HepG2 (cell line): ENCODE results near the gene GFRA4. TPM values are rescaled to one million over a fixed set of nuclear protein-coding genes. Genes with fewer than 3 reads are reported as not detected.

Experiments used
- BHLHE40 ChIP-seq: IDR thresholded peaks from 2 replicates; pipeline ENCODE4 v1.6.1; 2011; ENCODE audit warnings: low read length, improper control_type of control experiment
- EEA1 ChIP-seq: sonication (generic); formaldehyde crosslinking; IDR thresholded peaks from 2 replicates; pipeline ENCODE4 v1.5.1; 2020; ENCODE audit warnings: mild to moderate bottlenecking, missing genetic modification reagents, borderline replicate concordance
- FOXJ3 ChIP-seq: sonication (generic); formaldehyde crosslinking; IDR thresholded peaks from 2 replicates; pipeline ENCODE4 v1.4.0; 2020; ENCODE audit warnings: missing genetic modification reagents, mild to moderate bottlenecking, borderline replicate concordance
- FOXK1 ChIP-seq: sonication (generic); formaldehyde crosslinking; IDR thresholded peaks from 2 replicates; pipeline ENCODE4 v1.4.0; 2020; ENCODE audit warnings: low read depth, missing genetic modification reagents, borderline replicate concordance
- HNRNPL ChIP-seq: fragments of 200-400 bp; formaldehyde crosslinking; IDR thresholded peaks from 2 replicates; pipeline ENCODE4 v1.6.1; 2017; ENCODE audit warnings: mild to moderate bottlenecking, low read depth, low read length
- KDM5A ChIP-seq: fragments of 200-600 bp; sonication (generic); IDR thresholded peaks from 2 replicates; pipeline ENCODE4 v1.7.0; 2018; ENCODE audit warnings: antibody characterized with exemption, mild to moderate bottlenecking, low read length, borderline replicate concordance
- MAF1 ChIP-seq: sonication (generic); formaldehyde crosslinking; IDR thresholded peaks from 2 replicates; pipeline ENCODE4 v1.5.0; 2020; ENCODE audit warnings: missing genetic modification reagents, borderline replicate concordance
- MBD4 ChIP-seq: IDR thresholded peaks from 2 replicates; pipeline ENCODE4 v1.6.1; 2012; ENCODE audit warnings: low read length, inconsistent platforms, borderline replicate concordance
- NCOA1 ChIP-seq: sonication (generic); formaldehyde crosslinking; IDR thresholded peaks from 2 replicates; pipeline ENCODE4 v1.9.0; 2021; ENCODE audit warnings: missing genetic modification reagents
- NFE2L1 ChIP-seq: sonication (generic); formaldehyde crosslinking; IDR thresholded peaks from 2 replicates; pipeline ENCODE4 v1.4.0; 2020; ENCODE audit warnings: missing genetic modification reagents, mild to moderate bottlenecking, borderline replicate concordance
- PCBP1 ChIP-seq: fragments of 200-400 bp; formaldehyde crosslinking; IDR thresholded peaks from 2 replicates; pipeline ENCODE4 v1.6.1; 2017; ENCODE audit warnings: mild to moderate bottlenecking, low read depth, low read length, borderline replicate concordance
- PHF8 ChIP-seq: sonication (generic); formaldehyde crosslinking; IDR thresholded peaks from 2 replicates; pipeline ENCODE4 v1.5.0; 2020; ENCODE audit warnings: missing genetic modification reagents
- SP4 ChIP-seq: sonication (generic); formaldehyde crosslinking; IDR thresholded peaks from 2 replicates; pipeline ENCODE4 v1.8.1; 2023; ENCODE audit warnings: mild to moderate bottlenecking, missing genetic modification reagents
- SP5 ChIP-seq: IDR thresholded peaks from 2 replicates; pipeline ENCODE4 v1.6.1; 2016; ENCODE audit warnings: low read depth, borderline replicate concordance
- TOPORS ChIP-seq: sonication (generic); formaldehyde crosslinking; IDR thresholded peaks from 2 replicates; pipeline ENCODE4 v1.8.0; 2023; ENCODE audit warnings: mild to moderate bottlenecking, missing genetic modification reagents
- XBP1 ChIP-seq: sonication (generic); formaldehyde crosslinking; IDR thresholded peaks from 2 replicates; pipeline ENCODE4 v1.5.0; 2020; ENCODE audit warnings: missing genetic modification reagents
- ZNF143 ChIP-seq: sonication (generic); formaldehyde crosslinking; IDR thresholded peaks from 2 replicates; pipeline ENCODE4 v1.4.0; 2020; ENCODE audit warnings: missing genetic modification reagents
- ZNF225 ChIP-seq: sonication (generic); formaldehyde crosslinking; IDR thresholded peaks from 2 replicates; pipeline ENCODE4 v1.4.0; 2020; ENCODE audit warnings: mild to moderate bottlenecking, missing genetic modification reagents
- ZNF317 ChIP-seq: sonication (generic); formaldehyde crosslinking; IDR thresholded peaks from 2 replicates; pipeline ENCODE4 v1.5.0; 2020; ENCODE audit warnings: mild to moderate bottlenecking, missing genetic modification reagents
- ZNF460 ChIP-seq: sonication (generic); formaldehyde crosslinking; IDR thresholded peaks from 2 replicates; pipeline ENCODE4 v1.5.1; 2020; ENCODE audit warnings: missing genetic modification reagents, mild to moderate bottlenecking, borderline replicate concordance
- ZNF577 ChIP-seq: sonication (generic); formaldehyde crosslinking; IDR thresholded peaks from 2 replicates; pipeline ENCODE4 v1.4.0; 2020; ENCODE audit warnings: mild to moderate bottlenecking, low read depth, missing genetic modification reagents, borderline replicate concordance
- ZNF589 ChIP-seq: sonication (generic); formaldehyde crosslinking; conservative IDR thresholded peaks from 2 replicates; pipeline ENCODE4 v1.8.0; 2022; ENCODE audit warnings: mild to moderate bottlenecking, moderate library complexity, missing genetic modification reagents
- ZNF629 ChIP-seq: sonication (generic); formaldehyde crosslinking; conservative IDR thresholded peaks from 2 replicates; pipeline ENCODE4 v1.5.0; 2020; ENCODE audit warnings: missing genetic modification reagents
- ZSCAN21 ChIP-seq: sonication (generic); formaldehyde crosslinking; IDR thresholded peaks from 2 replicates; pipeline ENCODE4 v1.8.0; 2022; ENCODE audit warnings: mild to moderate bottlenecking, missing genetic modification reagents, moderate library complexity, borderline replicate concordance
- polyA plus RNA-seq, 8 experiments: library from polyadenylated mRNA; depleted of rRNA in 3 of 8; stranded (reverse) in 7 of 8; unstranded in 1 of 8; fragments of >200 nt; fragmentation: Illumina TruSeq in 4 of 8; extraction: Trizol in 4 of 8; gene quantifications; 2 replicates each; pipeline versions ENCODE4 v1.2.1 to v1.2.3, GENCODE V29; 2011 to 2016; ENCODE audit warnings: low read depth in 4 of 8, missing spikeins in 1 of 8, mixed read lengths in 1 of 8; ENCODE audit not compliant: insufficient read depth in 1 of 8
- total RNA-seq, 5 experiments: library from RNA; depleted of rRNA; stranded (reverse); fragments of >200 nt; fragmentation: Illumina TruSeq; extraction: Trizol; gene quantifications; 2 replicates each; pipeline ENCODE4 v1.2.3, GENCODE V29; 2016; ENCODE audit warnings: low read depth in 1 of 5
- TF ChIP-seq, protein P1 (sequence below): IDR thresholded peaks from 2 replicates; pipeline ENCODE4 v1.6.1; 2018; ENCODE audit warnings: missing genetic modification reagents
- TF ChIP-seq, protein P2 (sequence below): sonication (generic); formaldehyde crosslinking; IDR thresholded peaks from 2 replicates; pipeline ENCODE4 v1.8.1; 2023; ENCODE audit warnings: mild to moderate bottlenecking, inconsistent platforms, moderate library complexity, missing genetic modification reagents, borderline replicate concordance
- TF ChIP-seq, protein P3 (sequence below): sonication (generic); formaldehyde crosslinking; IDR thresholded peaks from 2 replicates; pipeline ENCODE4 v1.5.1; 2020; ENCODE audit warnings: missing genetic modification reagents, mild to moderate bottlenecking, borderline replicate concordance

The GFRA4 gene
- total and polyA plus RNA-seq, 2 of the 13 experiments (the other 11 are each of a cell fraction or from before 2014, with no cell fraction given): not detected

DNA sequence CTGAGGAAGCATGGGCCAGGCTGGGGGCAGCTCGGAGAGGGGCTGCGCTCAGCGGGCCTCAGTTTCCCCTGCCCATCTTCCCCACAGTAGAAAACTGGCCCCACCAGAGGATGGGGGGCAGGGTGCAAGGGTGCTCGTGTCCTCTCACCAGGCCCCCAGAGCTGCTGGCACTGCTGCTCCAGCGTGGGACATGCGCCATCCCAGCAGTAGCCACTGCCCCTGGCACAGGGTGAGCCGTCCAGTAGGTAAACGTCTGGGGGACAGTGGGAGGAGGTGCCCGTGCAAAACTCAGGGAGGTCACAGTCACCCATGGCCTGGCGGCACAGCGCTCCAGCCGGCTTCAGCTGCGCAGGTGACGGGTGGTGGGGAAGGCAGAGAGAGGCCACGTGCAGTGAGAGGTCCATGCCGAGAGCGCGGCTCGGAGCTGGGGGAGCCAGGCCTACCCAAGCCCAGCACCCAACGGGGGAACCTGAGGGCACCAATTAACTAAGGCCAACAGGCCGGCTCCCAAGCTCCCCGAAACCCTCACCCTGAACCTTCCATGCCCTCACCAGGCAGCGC, 8.9 kb upstream of the GFRA4 start (continued):
- TF ChIP-seq, protein P1, sequence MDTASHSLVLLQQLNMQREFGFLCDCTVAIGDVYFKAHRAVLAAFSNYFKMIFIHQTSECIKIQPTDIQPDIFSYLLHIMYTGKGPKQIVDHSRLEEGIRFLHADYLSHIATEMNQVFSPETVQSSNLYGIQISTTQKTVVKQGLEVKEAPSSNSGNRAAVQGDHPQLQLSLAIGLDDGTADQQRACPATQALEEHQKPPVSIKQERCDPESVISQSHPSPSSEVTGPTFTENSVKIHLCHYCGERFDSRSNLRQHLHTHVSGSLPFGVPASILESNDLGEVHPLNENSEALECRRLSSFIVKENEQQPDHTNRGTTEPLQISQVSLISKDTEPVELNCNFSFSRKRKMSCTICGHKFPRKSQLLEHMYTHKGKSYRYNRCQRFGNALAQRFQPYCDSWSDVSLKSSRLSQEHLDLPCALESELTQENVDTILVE (CRISPR knock-in tag): no peak
- no peak for TF ChIP-seq ZNF317
- no peak for TF ChIP-seq ZNF460 (CRISPR knock-in tag)
- TF ChIP-seq XBP1 (CRISPR knock-in tag): no peak
- TF ChIP-seq, protein P2, sequence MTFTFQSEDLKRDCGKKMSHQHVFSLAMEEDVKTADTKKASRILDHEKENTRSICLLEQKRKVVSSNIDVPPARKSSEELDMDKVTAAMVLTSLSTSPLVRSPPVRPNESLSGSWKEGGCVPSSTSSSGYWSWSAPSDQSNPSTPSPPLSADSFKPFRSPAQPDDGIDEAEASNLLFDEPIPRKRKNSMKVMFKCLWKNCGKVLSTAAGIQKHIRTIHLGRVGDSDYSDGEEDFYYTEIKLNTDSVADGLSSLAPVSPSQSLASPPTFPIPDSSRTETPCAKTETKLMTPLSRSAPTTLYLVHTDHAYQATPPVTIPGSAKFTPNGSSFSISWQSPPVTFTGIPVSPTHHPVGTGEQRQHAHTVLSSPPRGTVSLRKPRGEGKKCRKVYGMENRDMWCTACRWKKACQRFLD (CRISPR knock-in tag): no peak
- no peak for TF ChIP-seq BHLHE40
- no peak for TF ChIP-seq ZNF577
- no peak for TF ChIP-seq ZNF629
- TF ChIP-seq NFE2L1 (CRISPR knock-in tag): no peak
- no peak for TF ChIP-seq SP5 (CRISPR knock-in tag)
- no peak for TF ChIP-seq FOXJ3 (CRISPR knock-in tag)
- TF ChIP-seq MAF1 (CRISPR knock-in tag): no peak
- TF ChIP-seq PCBP1: 0 out of 2 replicates have a peak, but pooled peaks have one; percentile 33
- TF ChIP-seq FOXK1 (CRISPR knock-in tag): no peak
- TF ChIP-seq NCOA1 (CRISPR knock-in tag): no peak
- TF ChIP-seq HNRNPL: no peak
- TF ChIP-seq ZSCAN21 (CRISPR knock-in tag): no peak
- 0 out of 2 replicates have a peak, but pooled peaks have one; percentile 25 for TF ChIP-seq PHF8 (CRISPR knock-in tag)
- TF ChIP-seq MBD4: no peak
- TF ChIP-seq ZNF589 (CRISPR knock-in tag): no peak
- peak; percentile 33; the same call in 1 of the 2 replicates for TF ChIP-seq ZNF225 (CRISPR knock-in tag)
- TF ChIP-seq SP4: no peak
- no peak for TF ChIP-seq KDM5A
- no peak for TF ChIP-seq TOPORS (CRISPR knock-in tag)
- TF ChIP-seq ZNF143: no peak
- TF ChIP-seq, protein P3, sequence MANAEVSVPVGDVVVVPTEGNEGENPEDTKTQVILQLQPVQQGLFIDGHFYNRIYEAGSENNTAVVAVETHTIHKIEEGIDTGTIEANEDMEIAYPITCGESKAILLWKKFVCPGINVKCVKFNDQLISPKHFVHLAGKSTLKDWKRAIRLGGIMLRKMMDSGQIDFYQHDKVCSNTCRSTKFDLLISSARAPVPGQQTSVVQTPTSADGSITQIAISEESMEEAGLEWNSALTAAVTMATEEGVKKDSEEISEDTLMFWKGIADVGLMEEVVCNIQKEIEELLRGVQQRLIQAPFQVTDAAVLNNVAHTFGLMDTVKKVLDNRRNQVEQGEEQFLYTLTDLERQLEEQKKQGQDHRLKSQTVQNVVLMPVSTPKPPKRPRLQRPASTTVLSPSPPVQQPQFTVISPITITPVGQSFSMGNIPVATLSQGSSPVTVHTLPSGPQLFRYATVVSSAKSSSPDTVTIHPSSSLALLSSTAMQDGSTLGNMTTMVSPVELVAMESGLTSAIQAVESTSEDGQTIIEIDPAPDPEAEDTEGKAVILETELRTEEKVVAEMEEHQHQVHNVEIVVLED: no peak
- 0 out of 2 replicates have a peak, but pooled peaks have one; percentile 35 for TF ChIP-seq EEA1 (CRISPR knock-in tag)
